Heart left ventricle (tissue), 13 donors: ENCODE measurements around the gene STPG2.

Experiments
- POLR2A ChIP-seq, 2 donors: fragments of 450-650 bp; IDR thresholded peaks; one replicate each; pipeline ENCODE4 v1.6.1; 2017; ENCODE audit warnings: antibody characterized with exemption in 2 of 2, mild to moderate bottlenecking in 2 of 2, moderate library complexity in 2 of 2
- TF ChIP-seq, protein P1 (sequence below), 12 donors: fragments of 200-600 bp; sonication (generic) in 4 of 12; IDR thresholded peaks; one replicate each; pipeline versions ENCODE4 v1.5.0 to v1.8.0; 2018 to 2022; ENCODE audit warnings: antibody characterized with exemption in 12 of 12, mild to moderate bottlenecking in 5 of 12
- donor health status: ischemic (EF 13 %, LVEDD 7.1; RV severe dilation, severe dysfunction).
- donor health status: DM: no; HTN: yes; CAD: no.
- donor health status: DM: no; HTN: no; CAD: no.
- donor health status: ischemic (EF 25% LVEDD 6.9; RV normal size, moderate dysfunction).
- donor health status: ischemic (EF 25% LVEDD 5.7; RV mildly dilated, moderate dysfunction).
- donor health status: ischemic (EF 35%, LVEDD 5.7; RV mildly dilated, moderate dysfunction).
- donor health status: nonischemic (EF 11% LVEDD 7.7; RV severe dilation, severe dysfunction).
- donor health status: DM: yes; HTN: yes; CAD: no.
- donor health status: PGD.
- donor health status: ischemic (EF 29% LVEDD 5.4; RV normal size, mild dysfunction).
- donor health status: nonischemic (EF 23%, LVEDD 6.1; RV moderate dilation, normal function).

- no peak for TF ChIP-seq POLR2A (IDR thresholded peaks at IDR 0.05)
- TF ChIP-seq, protein P1, sequence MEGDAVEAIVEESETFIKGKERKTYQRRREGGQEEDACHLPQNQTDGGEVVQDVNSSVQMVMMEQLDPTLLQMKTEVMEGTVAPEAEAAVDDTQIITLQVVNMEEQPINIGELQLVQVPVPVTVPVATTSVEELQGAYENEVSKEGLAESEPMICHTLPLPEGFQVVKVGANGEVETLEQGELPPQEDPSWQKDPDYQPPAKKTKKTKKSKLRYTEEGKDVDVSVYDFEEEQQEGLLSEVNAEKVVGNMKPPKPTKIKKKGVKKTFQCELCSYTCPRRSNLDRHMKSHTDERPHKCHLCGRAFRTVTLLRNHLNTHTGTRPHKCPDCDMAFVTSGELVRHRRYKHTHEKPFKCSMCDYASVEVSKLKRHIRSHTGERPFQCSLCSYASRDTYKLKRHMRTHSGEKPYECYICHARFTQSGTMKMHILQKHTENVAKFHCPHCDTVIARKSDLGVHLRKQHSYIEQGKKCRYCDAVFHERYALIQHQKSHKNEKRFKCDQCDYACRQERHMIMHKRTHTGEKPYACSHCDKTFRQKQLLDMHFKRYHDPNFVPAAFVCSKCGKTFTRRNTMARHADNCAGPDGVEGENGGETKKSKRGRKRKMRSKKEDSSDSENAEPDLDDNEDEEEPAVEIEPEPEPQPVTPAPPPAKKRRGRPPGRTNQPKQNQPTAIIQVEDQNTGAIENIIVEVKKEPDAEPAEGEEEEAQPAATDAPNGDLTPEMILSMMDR (IDR thresholded peaks at IDR 0.05), result peak in 11 of 12 donors; percentile 11 to 50 (median 37)
Measured at GRCh38 chr4:98113012-98113411, 30.3 kb downstream of the STPG2 start.
